IMR-90 (cell line): ENCODE data around the gene PHF21A. TPM values are rescaled to one million over a fixed set of nuclear protein-coding genes. Genes with fewer than 3 reads are reported as not detected.
A peak's percentile ranks its signal among the peaks of the same experiment; 100 is the strongest.

ENCODE experiments used
- ATAC-seq: fragments of 200-7000 bp; cut with Tn5 transposase; 2 replicates; pipeline ENCODE4 v1.9.1; 2020; ENCODE audit warnings: low read depth, mild to moderate bottlenecking, moderate library complexity
- BruUV-seq: library from RNA; stranded (reverse); fragments of 400-500 nt; replicated peaks from 2 replicates; lab custom pipeline; 2021; lab: Mats Ljungman, UMichigan
- CTCF ChIA-PET: fragments of 300-600 bp; formaldehyde crosslinking; extraction: SDS; loops from one replicate; lab custom pipeline; 2021; ENCODE audit warnings: antibody characterized with exemption; lab: Yijun Ruan, JAX
- POLR2A ChIA-PET: fragments of 300-600 bp; sonication (Branson Sonifier 250); formaldehyde crosslinking; loops from one replicate; lab custom pipeline; 2022; ENCODE audit warnings: antibody characterized with exemption; ENCODE audit not compliant: unreplicated experiment; lab: Charles Lee
- DNase-seq: peaks from one replicate; pipeline ENCODE4 v3.0.0; 2013
- H2AFZ ChIP-seq: replicated peaks from 2 replicates; pipeline ENCODE3; 2013; ENCODE audit warnings: low read length, mild to moderate bottlenecking; ENCODE audit not compliant: poor library complexity
- H2AK5ac ChIP-seq: 2 replicates; pipeline ENCODE4 v1.6.1; 2013; ENCODE audit warnings: low read depth, low read length, inconsistent platforms
- H2AK9ac ChIP-seq: replicated peaks from 2 replicates; pipeline ENCODE3; 2013; ENCODE audit warnings: mild to moderate bottlenecking, low read depth, low read length, moderate library complexity; ENCODE audit not compliant: poor library complexity
- H2BK120ac ChIP-seq: 2 replicates; pipeline ENCODE4 v1.6.1; 2013; ENCODE audit warnings: low read depth, low read length, inconsistent platforms
- H2BK15ac ChIP-seq: 3 replicates; pipeline ENCODE4 v1.6.1; 2013; ENCODE audit warnings: low read depth, low read length, inconsistent platforms
- H2BK20ac ChIP-seq: 2 replicates; pipeline ENCODE4 v1.6.1; 2013; ENCODE audit warnings: low read depth, mild to moderate bottlenecking, inconsistent platforms, low read length, moderate library complexity
- H2BK5ac ChIP-seq: 2 replicates; pipeline ENCODE4 v1.6.1; 2013; ENCODE audit warnings: mild to moderate bottlenecking, low read depth, low read length, inconsistent platforms; ENCODE audit not compliant: poor library complexity, severe bottlenecking
- H3K14ac ChIP-seq: replicated peaks from 2 replicates; pipeline ENCODE4 v1.6.1; 2013; ENCODE audit warnings: low read depth, low read length, inconsistent platforms
- H3K18ac ChIP-seq: 2 replicates; pipeline ENCODE4 v1.6.1; 2013; ENCODE audit warnings: low read depth, low read length, control low read depth
- H3K23ac ChIP-seq: 2 replicates; pipeline ENCODE4 v1.6.1; 2013; ENCODE audit warnings: low read depth, low read length, inconsistent platforms
- H3K27ac ChIP-seq: 2 replicates; pipeline ENCODE4 v1.5.1; 2013; ENCODE audit warnings: mild to moderate bottlenecking, control low read depth, low read length; ENCODE audit not compliant: insufficient read depth
- H3K27me3 ChIP-seq: 2 replicates; pipeline ENCODE4 v1.6.1; 2013; ENCODE audit warnings: low read length; ENCODE audit not compliant: control insufficient read depth, insufficient read depth
- H3K36me3 ChIP-seq: 2 replicates; pipeline ENCODE4 v1.6.1; 2013; ENCODE audit warnings: low read length, mixed read lengths; ENCODE audit not compliant: control insufficient read depth, insufficient read depth
- H3K4ac ChIP-seq: 2 replicates; pipeline ENCODE4 v1.6.1; 2013; ENCODE audit warnings: low read depth, low read length, inconsistent platforms
- H3K4me1 ChIP-seq: 2 replicates; pipeline ENCODE4 v1.6.1; 2013; ENCODE audit warnings: low read length, mixed read lengths; ENCODE audit not compliant: control insufficient read depth, insufficient read depth
- H3K4me2 ChIP-seq: 2 replicates; pipeline ENCODE4 v1.6.1; 2013; ENCODE audit warnings: low read depth, mild to moderate bottlenecking, control low read depth, low read length, moderate library complexity
- H3K4me3 ChIP-seq: 2 replicates; pipeline ENCODE4 v1.5.1; 2013; ENCODE audit warnings: low read depth, mild to moderate bottlenecking, control low read depth, low read length, moderate library complexity; ENCODE audit not compliant: insufficient read depth
- H3K56ac ChIP-seq: 2 replicates; pipeline ENCODE4 v1.6.1; 2013; ENCODE audit warnings: low read length, inconsistent platforms; ENCODE audit not compliant: insufficient read depth; ENCODE audit errors: extremely low read depth
- H3K79me1 ChIP-seq, 2 experiments: 2 replicates each; pipeline ENCODE4 v1.6.1; 2013; ENCODE audit warnings: low read length in 2 of 2, inconsistent platforms in 1 of 2, low read depth in 1 of 2
- H3K9ac ChIP-seq: 2 replicates; pipeline ENCODE4 v1.6.1; 2013; ENCODE audit warnings: low read depth, low read length, control low read depth
- H3K9me1 ChIP-seq: 2 replicates; pipeline ENCODE4 v1.6.1; 2013; ENCODE audit warnings: low read length, inconsistent platforms; ENCODE audit not compliant: insufficient read depth
- H3K9me3 ChIP-seq: 2 replicates; pipeline ENCODE4 v1.6.1; 2013; ENCODE audit warnings: low read length; ENCODE audit not compliant: control insufficient read depth, insufficient read depth
- H4K20me1 ChIP-seq: 2 replicates; pipeline ENCODE4 v1.6.1; 2013; ENCODE audit warnings: low read length, inconsistent platforms; ENCODE audit not compliant: insufficient read depth
- H4K5ac ChIP-seq: 2 replicates; pipeline ENCODE4 v1.6.1; 2013; ENCODE audit warnings: mild to moderate bottlenecking, low read depth, low read length, control low read depth
- H4K8ac ChIP-seq, 2 experiments: 2 replicates each; pipeline ENCODE4 v1.6.1; 2013; ENCODE audit warnings: low read depth in 2 of 2, low read length in 2 of 2, control low read depth in 1 of 2, inconsistent platforms in 1 of 2
- H4K91ac ChIP-seq: 2 replicates; pipeline ENCODE4 v1.6.1; 2013; ENCODE audit warnings: low read depth, low read length, inconsistent platforms; ENCODE audit not compliant: insufficient read depth
- FOS ChIP-seq: fragments of 150-350 bp; IDR thresholded peaks from 2 replicates; pipeline ENCODE4 v1.6.1; 2016; ENCODE audit warnings: low read depth, low read length
- USF2 ChIP-seq: fragments of 150-350 bp; IDR thresholded peaks from 2 replicates; pipeline ENCODE4 v1.6.1; 2017; ENCODE audit warnings: mild to moderate bottlenecking, antibody characterized with exemption, low read length, low read depth
- WGBS, 2 experiments: methylation state at CpG; one replicate each; pipeline versions ENCODE4 v1.1.5 to v1.1.7; 2013; ENCODE audit warnings: missing lambda C conversion rate in 2 of 2; ENCODE audit not compliant: insufficient read length in 1 of 2; ENCODE audit errors: extremely low coverage in 2 of 2; 5-methylcytosine and 5-hydroxymethylcytosine counted together
- dilution Hi-C: fragments of 300-500 bp; cut with HindIII; formaldehyde crosslinking; loops from one replicate; pipeline ENCODE4 v1.14.3; 2018; ENCODE audit warnings: low sequenced_read_pairs; ENCODE audit not compliant: unreplicated experiment
- in situ Hi-C: fragments of 300-500 bp; cut with MboI; formaldehyde crosslinking; loops from 3 replicates; pipeline ENCODE4 v1.14.3; 2019; ENCODE audit warnings: low sequenced_read_pairs, inconsistent platforms, mixed read lengths
- intact Hi-C: fragments of 100-400 bp; cut with micrococcal nuclease; formaldehyde crosslinking; loops from 2 replicates; pipeline ENCODE4 v1.10.0; 2022
- polyA plus RNA-seq, 3 experiments: library from polyadenylated mRNA; depleted of rRNA; stranded (reverse); fragments of >200 nt; gene quantifications; 2 replicates each; pipeline ENCODE4 v1.2.3, GENCODE V29; 2012; ENCODE audit warnings: low replicate concordance in 1 of 3
- total RNA-seq: library from RNA; depleted of rRNA; stranded (reverse); fragments of >200 nt; gene quantifications from 2 replicates; pipeline ENCODE4 v1.2.3, GENCODE V29; 2012
- TF ChIP-seq, protein P1 (sequence below): fragments of 150-350 bp; IDR thresholded peaks from 2 replicates; pipeline ENCODE4 v1.6.1; 2016; ENCODE audit warnings: low read depth, mild to moderate bottlenecking, low read length, moderate library complexity, borderline replicate concordance

Gene PHF21A
- total and polyA plus RNA-seq, 2 of the 4 experiments (the other 2 are of a cell fraction): 9.0 to 20.6 TPM

- WGBS, 2 experiments: no CpG with 5 or more reads among the region's 2 CpGs
- TF ChIP-seq, protein P1, sequence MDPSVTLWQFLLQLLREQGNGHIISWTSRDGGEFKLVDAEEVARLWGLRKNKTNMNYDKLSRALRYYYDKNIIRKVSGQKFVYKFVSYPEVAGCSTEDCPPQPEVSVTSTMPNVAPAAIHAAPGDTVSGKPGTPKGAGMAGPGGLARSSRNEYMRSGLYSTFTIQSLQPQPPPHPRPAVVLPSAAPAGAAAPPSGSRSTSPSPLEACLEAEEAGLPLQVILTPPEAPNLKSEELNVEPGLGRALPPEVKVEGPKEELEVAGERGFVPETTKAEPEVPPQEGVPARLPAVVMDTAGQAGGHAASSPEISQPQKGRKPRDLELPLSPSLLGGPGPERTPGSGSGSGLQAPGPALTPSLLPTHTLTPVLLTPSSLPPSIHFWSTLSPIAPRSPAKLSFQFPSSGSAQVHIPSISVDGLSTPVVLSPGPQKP: no peak
- TF ChIP-seq FOS (no peak), USF2 (no peak)
- DNase-seq: peak; percentile 8
- CTCF ChIA-PET: interaction anchor here (0.8 kb wide), 1 partner anchor 25 kb away, joined by 3 read pairs; no protein-coding TSS in a partner anchor
- Histone ChIP-seq H2AK5ac (no peak overlapping the region), H3K27me3 (no peaks in the 10 kb centered on the region), H4K5ac (no peak overlapping the region), H4K91ac (no peak overlapping the region), H3K4me1 (no peaks in the 10 kb centered on the region), H3K36me3 (peaks cover 35% of the 10 kb centered on the region), H3K79me1 (no peaks in the 10 kb centered on the region), H2BK120ac (no peak overlapping the region), H3K18ac (no peak overlapping the region), H2BK20ac (no peak overlapping the region), H3K9me3 (no peaks in the 10 kb centered on the region), H3K23ac (no peak overlapping the region), H3K56ac (no peak overlapping the region), H2AFZ (no peak overlapping the region), H2AK9ac (no peak overlapping the region), H3K4ac (no peak overlapping the region), H2BK15ac (no peak overlapping the region), H3K27ac (no peak overlapping the region), H3K14ac (no peak overlapping the region), H3K9ac (no peak overlapping the region), H3K4me2 (no peak overlapping the region), H3K4me3 (no peak overlapping the region), H4K20me1 (no peaks in the 10 kb centered on the region), H2BK5ac (no peak overlapping the region), H4K8ac (no peak overlapping the region), H3K9me1 (no peaks in the 10 kb centered on the region)
- in situ Hi-C loops (no loop called here), dilution Hi-C loops (no loop called here), intact Hi-C loops (no loop called here)
- POLR2A ChIA-PET: interaction anchor here (0.6 kb wide), 1 partner anchor 56 kb away, joined by 4 read pairs; no protein-coding TSS in a partner anchor
- no peak; the same call in 1 of the 2 replicates for ATAC-seq
- BruUV-seq: no TSS peak
These were observed 181.4 kb downstream of the PHF21A start for GRCh38 chr11:45939836-45940235.
